AML-193 (cell line): ENCODE results near the gene IDNK.

ENCODE experiments used
- DNase-seq, 2 experiments: peaks; one replicate each; lab custom pipeline; 2025; lab: John Stamatoyannopoulos, UW

Gene IDNK

GRCh38 chr9:83691492-83691891, 68.5 kb downstream of the IDNK start:
- DNase-seq = no peak
